Esophagus muscularis mucosa (tissue), 4 donors: ENCODE measurements around the gene LRRC26. TPM values are rescaled to one million over a fixed set of nuclear protein-coding genes. Genes with fewer than 3 reads are reported as not detected.

Experiments used
- DNase-seq: peaks from one replicate; pipeline ENCODE4 v3.0.0-alpha.2; 2017; ENCODE audit errors: extremely low spot score
- H3K27ac ChIP-seq, 4 donors: fragments of 200-600 bp; sonication (generic); replicated peaks in 1 of 4; 1 replicate in 3 of 4; 2 replicates in 1 of 4; pipeline ENCODE4 v1.5.1; 2016 to 2019; ENCODE audit warnings: mild to moderate bottlenecking in 1 of 4
- H3K27me3 ChIP-seq, 4 donors: fragments of 200-600 bp; sonication (generic); one replicate each; pipeline versions ENCODE4 v1.5.1 to v1.6.0; 2016 to 2019
- H3K36me3 ChIP-seq, 4 donors: fragments of 200-600 bp; sonication (generic); one replicate each; pipeline ENCODE4 v1.5.1; 2016 to 2019
- H3K4me1 ChIP-seq, 4 donors: fragments of 200-600 bp; sonication (generic); one replicate each; pipeline ENCODE4 v1.5.1; 2016 to 2019
- H3K4me3 ChIP-seq, 4 donors: fragments of 200-600 bp; sonication (generic); 1 replicate in 2 of 4; 2 replicates in 2 of 4; pipeline ENCODE4 v1.5.1; 2016 to 2019; ENCODE audit warnings: mild to moderate bottlenecking in 4 of 4, moderate library complexity in 1 of 4
- H3K9me3 ChIP-seq, 4 donors: fragments of 200-600 bp; sonication (generic); 1 replicate in 3 of 4; 2 replicates in 1 of 4; pipeline ENCODE4 v1.5.1; 2016 to 2019
- EP300 ChIP-seq: sonication (generic); formaldehyde crosslinking; IDR thresholded peaks from one replicate; pipeline ENCODE4 v1.6.1; 2017; ENCODE audit warnings: antibody characterized with exemption
- POLR2A ChIP-seq: fragments of 450-650 bp; IDR thresholded peaks from one replicate; pipeline ENCODE4 v1.6.1; 2017; ENCODE audit warnings: antibody characterized with exemption, moderate library complexity, mild to moderate bottlenecking, low read depth
- POLR2AphosphoS5 ChIP-seq, 2 donors: sonication (generic); formaldehyde crosslinking; IDR thresholded peaks; one replicate each; pipeline ENCODE4 v1.6.1; 2017; ENCODE audit warnings: antibody characterized with exemption in 2 of 2
- WGBS: methylation state at CpG from one replicate; pipeline ENCODE4 v1.1.5; 2018; 5-methylcytosine and 5-hydroxymethylcytosine counted together
- intact Hi-C: fragments of 100-400 bp; cut with DNase I; formaldehyde crosslinking; loops from one replicate; pipeline ENCODE4 v1.15.1; 2023
- total RNA-seq, 4 donors: library from RNA; depleted of rRNA; stranded (reverse); fragments of >200 nt; gene quantifications; one replicate each; pipeline versions ENCODE4 v1.1.0 to v1.2.1, GENCODE V29; 2016
- TF ChIP-seq, protein P1 (sequence below), 3 experiments: fragments of 200-600 bp in 2 of 3; fragments of 450-650 bp in 1 of 3; sonication (generic) in 2 of 3; IDR thresholded peaks; one replicate each; pipeline ENCODE4 v1.5.1; 2017 to 2019; ENCODE audit warnings: antibody characterized with exemption in 3 of 3, mild to moderate bottlenecking in 2 of 3, moderate library complexity in 1 of 3

Gene LRRC26
- total RNA-seq, 4 donors from 2014 or later, result not detected

DNA sequence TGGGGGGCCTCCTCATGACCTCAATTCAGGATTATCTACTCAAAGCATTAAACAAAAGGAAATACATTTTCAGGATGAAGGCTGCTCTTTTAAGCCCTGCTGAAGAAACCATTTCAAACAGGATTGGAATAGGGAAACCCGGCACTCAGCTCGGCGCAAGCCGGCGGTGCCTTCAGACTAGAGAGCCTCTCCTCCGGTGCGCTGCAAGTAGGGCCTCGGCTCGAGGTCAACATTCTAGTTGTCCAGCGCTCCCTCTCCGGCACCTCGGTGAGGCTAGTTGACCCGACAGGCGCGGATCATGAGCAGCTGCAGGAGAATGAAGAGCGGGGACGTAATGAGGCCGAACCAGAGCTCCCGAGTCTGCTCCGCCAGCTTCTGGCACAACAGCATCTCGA is 34.9 kb upstream of the LRRC26 start:
- Histone ChIP-seq H3K4me1 (peaks cover 50 to 63% (median 59%) of the 10 kb centered on the region in 4 donors), H3K27ac (peak overlapping the region; percentile 80 to 91 (median 84)), H3K27me3 (no peaks in the 10 kb centered on the region)

GRCh38 chr9:137202966-137203365 is 33.1 kb upstream of the LRRC26 start:
- Histone ChIP-seq H3K4me1 (peaks cover 68 to 81% (median 77%) of the 10 kb centered on the region in 4 donors), H3K9me3 (no peaks in the 10 kb centered on the region), H3K36me3 (peaks cover 0 to 5% (median 0%) of the 10 kb centered on the region in 4 donors), H3K27me3 (no peaks in the 10 kb centered on the region), H3K27ac (no peak overlapping the region), H3K4me3 (no peak overlapping the region)
- no peak for DNase-seq
- TF ChIP-seq EP300 (no peak), POLR2AphosphoS5 (IDR thresholded peaks at IDR 0.05) (no peak), POLR2A (no peak)
- TF ChIP-seq, protein P1, sequence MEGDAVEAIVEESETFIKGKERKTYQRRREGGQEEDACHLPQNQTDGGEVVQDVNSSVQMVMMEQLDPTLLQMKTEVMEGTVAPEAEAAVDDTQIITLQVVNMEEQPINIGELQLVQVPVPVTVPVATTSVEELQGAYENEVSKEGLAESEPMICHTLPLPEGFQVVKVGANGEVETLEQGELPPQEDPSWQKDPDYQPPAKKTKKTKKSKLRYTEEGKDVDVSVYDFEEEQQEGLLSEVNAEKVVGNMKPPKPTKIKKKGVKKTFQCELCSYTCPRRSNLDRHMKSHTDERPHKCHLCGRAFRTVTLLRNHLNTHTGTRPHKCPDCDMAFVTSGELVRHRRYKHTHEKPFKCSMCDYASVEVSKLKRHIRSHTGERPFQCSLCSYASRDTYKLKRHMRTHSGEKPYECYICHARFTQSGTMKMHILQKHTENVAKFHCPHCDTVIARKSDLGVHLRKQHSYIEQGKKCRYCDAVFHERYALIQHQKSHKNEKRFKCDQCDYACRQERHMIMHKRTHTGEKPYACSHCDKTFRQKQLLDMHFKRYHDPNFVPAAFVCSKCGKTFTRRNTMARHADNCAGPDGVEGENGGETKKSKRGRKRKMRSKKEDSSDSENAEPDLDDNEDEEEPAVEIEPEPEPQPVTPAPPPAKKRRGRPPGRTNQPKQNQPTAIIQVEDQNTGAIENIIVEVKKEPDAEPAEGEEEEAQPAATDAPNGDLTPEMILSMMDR (IDR thresholded peaks at IDR 0.05), result no peak
- intact Hi-C loops, result no loop called here
- 82% methylated on average over 8 of the region's 8 CpGs for WGBS

More for the DNA sequence above, 34.9 kb upstream of the LRRC26 start:
- TF ChIP-seq, protein P1 (IDR thresholded peaks at IDR 0.05), result no peak
- TF ChIP-seq POLR2A (no peak), EP300 (no peak), POLR2AphosphoS5 (IDR thresholded peaks at IDR 0.05) (no peak)
- Histone ChIP-seq H3K36me3 (peaks cover 0 to 19% (median 0%) of the 10 kb centered on the region in 4 donors), H3K9me3 (no peaks in the 10 kb centered on the region), H3K4me3 (peak overlapping the region; percentile 78 to 95 (median 87))
- no peak for DNase-seq
- 52% methylated on average over 5 of the region's 21 CpGs for WGBS
- intact Hi-C loops, result no loop called here

DNA sequence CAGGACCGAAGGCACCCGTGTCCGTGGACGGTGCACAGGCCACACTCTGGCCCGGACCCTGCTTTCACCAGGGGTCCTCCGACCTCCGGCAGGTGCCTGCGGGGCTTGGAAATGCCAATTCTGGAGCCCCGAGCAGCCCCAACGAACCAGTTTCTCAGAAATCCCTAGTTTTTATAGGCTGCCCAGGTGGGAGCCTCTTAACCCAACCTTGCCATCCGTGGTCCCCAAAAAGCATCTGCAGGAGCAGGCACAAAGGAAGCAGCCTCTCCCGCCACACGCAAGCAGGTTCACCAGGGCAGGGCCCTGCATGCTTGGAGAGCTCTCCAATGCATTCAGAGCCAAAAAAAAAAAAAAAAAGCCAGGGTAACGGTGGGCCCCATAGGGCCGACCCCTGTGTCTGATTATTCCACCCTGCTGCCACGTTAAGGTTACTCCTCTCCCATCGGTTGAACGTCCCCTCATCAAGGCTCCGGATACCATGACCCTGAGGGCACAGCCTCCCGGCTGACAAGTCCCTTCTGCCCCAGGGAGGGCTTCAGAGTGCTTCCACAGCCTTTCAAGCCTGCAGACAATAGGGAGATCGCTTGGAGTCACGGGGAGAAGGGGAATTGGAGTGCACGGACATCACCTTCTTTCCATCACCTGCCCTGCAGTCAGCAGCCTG is 31.5 kb upstream of the LRRC26 start:
- peak overlapping the region; percentile 79 to 86 (median 84) for H3K27ac ChIP-seq
- peaks cover 74 to 84% (median 77%) of the 10 kb centered on the region in 4 donors for H3K4me1 ChIP-seq
- TF ChIP-seq, protein P1 (IDR thresholded peaks at IDR 0.05), result no peak
- TF ChIP-seq EP300, result no peak
- no peak for TF ChIP-seq POLR2AphosphoS5 (IDR thresholded peaks at IDR 0.05)
- no peaks in the 10 kb centered on the region for H3K9me3 ChIP-seq
- H3K36me3 ChIP-seq, result no peaks in the 10 kb centered on the region
- H3K27me3 ChIP-seq, result no peaks in the 10 kb centered on the region
- no peak for DNase-seq
- peak overlapping the region; percentile 70 to 76 (median 74) for H3K4me3 ChIP-seq
- intact Hi-C loops, result loop anchor here (2.0 kb wide), 1 partner anchor 19 kb away; no protein-coding TSS in a partner anchor
- 31% methylated on average over 13 of the region's 23 CpGs for WGBS

DNA sequence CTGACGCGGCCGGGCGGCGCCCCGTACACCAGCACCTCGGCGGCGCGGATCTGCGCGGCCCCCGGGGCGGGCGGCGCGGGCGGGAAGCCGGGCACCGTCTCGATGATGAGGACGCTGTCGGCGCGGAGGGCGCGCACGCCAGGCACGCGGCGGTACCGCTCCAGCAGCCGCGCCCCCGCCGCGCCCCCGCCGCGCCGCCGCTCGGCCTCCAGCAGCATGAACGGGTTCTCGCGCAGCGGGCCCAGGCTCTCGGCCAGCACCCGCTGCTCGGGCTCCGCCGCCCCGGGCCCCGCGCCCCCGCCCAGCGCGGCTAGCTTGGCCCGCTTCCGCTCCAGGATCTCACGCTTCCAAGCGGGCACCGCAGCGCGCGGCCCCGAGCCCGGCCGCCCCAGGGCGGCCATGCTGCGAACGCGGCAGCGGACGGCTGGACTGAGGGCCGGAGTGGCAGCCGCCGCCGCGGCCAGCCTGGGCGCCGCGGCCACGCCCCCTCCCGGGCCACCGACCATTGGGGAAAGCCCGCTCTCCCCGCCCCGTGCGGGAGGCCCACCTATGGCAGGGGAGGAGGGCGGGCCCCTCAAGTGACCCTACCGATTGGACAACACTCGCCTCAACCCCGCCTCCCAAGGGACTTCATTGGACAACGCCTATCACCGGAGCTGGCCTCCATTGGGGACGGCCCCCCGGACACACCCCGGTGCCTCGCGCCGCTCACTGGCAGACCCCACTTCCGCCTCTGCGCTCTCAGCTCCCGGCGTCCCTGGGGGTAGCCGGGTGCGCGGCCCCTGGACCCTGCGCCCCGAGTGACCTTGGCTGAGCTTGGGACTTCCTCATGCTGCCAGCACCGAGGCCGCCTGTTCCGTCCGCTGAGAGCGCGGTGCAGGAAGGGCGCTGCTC is 30.7 kb upstream of the LRRC26 start, which contains the start of gene TPRN:
Gene TPRN, minus strand, starts transcription at position 431 of the 894 bp plus-strand sequence. Its CDS starts 30 bp downstream, at position 401.
- WGBS, result no CpG with 5 or more reads among the region's 118 CpGs
- no peaks in the 10 kb centered on the region for H3K27me3 ChIP-seq
- H3K4me1 ChIP-seq, result peaks cover 72 to 85% (median 74%) of the 10 kb centered on the region in 4 donors
- no peaks in the 10 kb centered on the region for H3K9me3 ChIP-seq
- intact Hi-C loops, result loop anchor here (2.0 kb wide), 1 partner anchor 20 kb away; no protein-coding TSS in a partner anchor
- H3K36me3 ChIP-seq, result no peaks in the 10 kb centered on the region
- peak within 1 kb of the TSS; percentile 70 to 76 (median 74) for H3K4me3 ChIP-seq
- DNase-seq, result peak; percentile 100
- H3K27ac ChIP-seq, result peak within 1 kb of the TSS; percentile 79 to 86 (median 84)
- TF ChIP-seq, protein P1 (IDR thresholded peaks at IDR 0.05), result peak in 1 of 3 experiments; percentile 18
- TF ChIP-seq EP300 (no peak), POLR2A (peak; percentile 62), POLR2AphosphoS5 (IDR thresholded peaks at IDR 0.05) (peak; percentile 83 to 91)
